Activated CD4-positive, alpha-beta T cell treated with anti-CD3 and anti-CD28 coated beads for 36 hours (primary cell): ENCODE data around the gene MORN1. TPM values are rescaled to one million over a fixed set of nuclear protein-coding genes. Genes with fewer than 3 reads are reported as not detected.
A peak's percentile ranks its signal among the peaks of the same experiment; 100 is the strongest.

Experiments used
- ATAC-seq: fragments of 200-7000 bp; cut with Tn5 transposase; one replicate; pipeline ENCODE4 v1.10.0; 2021; ENCODE audit warnings: mild to moderate bottlenecking, moderate library complexity
- CTCF ChIA-PET: fragments of 350-600 bp; sonication (Branson Sonifier 250); formaldehyde crosslinking; loops from one replicate; lab custom pipeline; 2021; ENCODE audit warnings: antibody characterized with exemption; lab: Charles Lee
- POLR2A ChIA-PET: fragments of 350-600 bp; sonication (Branson Sonifier 250); formaldehyde crosslinking; loops from one replicate; lab custom pipeline; 2021; ENCODE audit warnings: antibody characterized with exemption, inconsistent platforms; lab: Charles Lee
- DNase-seq: peaks from one replicate; pipeline ENCODE4 v3.0.0-alpha.2; 2020
- H3K27ac Mint-ChIP-seq: one replicate; pipeline ENCODE4 v1.8.0; 2021; ENCODE audit warnings: mixed read lengths
- H3K27me3 Mint-ChIP-seq: one replicate; pipeline ENCODE4 v1.8.0; 2021; ENCODE audit warnings: mixed read lengths
- H3K36me3 Mint-ChIP-seq: one replicate; pipeline ENCODE4 v1.8.0; 2021; ENCODE audit warnings: low read depth, mixed read lengths
- H3K4me1 Mint-ChIP-seq: one replicate; pipeline ENCODE4 v1.8.0; 2021; ENCODE audit warnings: mixed read lengths
- H3K4me3 Mint-ChIP-seq: one replicate; pipeline ENCODE4 v1.8.0; 2021; ENCODE audit warnings: mild to moderate bottlenecking, moderate library complexity, mixed read lengths
- H3K9me3 Mint-ChIP-seq: one replicate; pipeline ENCODE4 v1.8.0; 2021; ENCODE audit warnings: low read depth, mixed read lengths
- intact Hi-C, 2 experiments: fragments of 100-400 bp; cut with DNase I in 1 of 2; cut with micrococcal nuclease in 1 of 2; formaldehyde crosslinking; loops; one replicate each; pipeline versions ENCODE4 v1.14.2 to v1.15.1; 2022 to 2024; cut with DNase I, micrococcal nuclease
- total RNA-seq, 2 experiments: library from RNA; stranded (reverse); gene quantifications; one replicate each; pipeline ENCODE4 v1.2.3, GENCODE V29; 2021

MORN1 gene
- total RNA-seq, 2 experiments from 2014 or later: 5.1 to 6.1 TPM

DNA sequence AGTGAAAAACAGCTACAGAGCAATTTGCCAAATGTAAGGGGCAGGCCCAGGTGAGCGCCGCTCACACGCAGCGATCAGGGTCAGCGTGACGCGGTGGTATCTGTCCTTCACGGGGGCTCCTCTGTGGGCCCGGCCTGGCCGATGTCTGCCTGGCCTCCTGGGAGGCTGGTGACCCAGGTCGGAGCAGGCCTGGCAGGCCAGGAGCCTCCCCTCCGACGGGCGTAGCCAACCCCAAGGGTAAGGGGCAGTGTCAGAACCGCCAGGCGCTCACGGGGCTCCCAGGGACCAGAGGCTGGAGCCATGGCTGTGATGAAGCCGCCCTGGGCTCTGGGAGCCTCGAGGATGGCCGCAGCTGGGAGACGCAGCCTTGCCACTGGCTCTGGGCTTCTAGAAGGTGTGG is 72.1 kb downstream of the MORN1 start:
- DNase-seq: no peak
- no peak for ATAC-seq
- ChIA-PET CTCF (interaction anchor here (1.0 kb wide), 1 partner anchor 49 kb away, joined by 3 read pairs; no protein-coding TSS in a partner anchor), POLR2A (no interaction called here)
- H3K9me3 Mint-ChIP-seq: no peaks in the 10 kb centered on the region
- peaks cover 3% of the 10 kb centered on the region for H3K4me1 Mint-ChIP-seq
- intact Hi-C loops: no loop called here
- no peaks in the 10 kb centered on the region for H3K36me3 Mint-ChIP-seq
- H3K27me3 Mint-ChIP-seq: no peaks in the 10 kb centered on the region
- H3K27ac Mint-ChIP-seq: no peak overlapping the region
- H3K4me3 Mint-ChIP-seq: no peak overlapping the region

DNA sequence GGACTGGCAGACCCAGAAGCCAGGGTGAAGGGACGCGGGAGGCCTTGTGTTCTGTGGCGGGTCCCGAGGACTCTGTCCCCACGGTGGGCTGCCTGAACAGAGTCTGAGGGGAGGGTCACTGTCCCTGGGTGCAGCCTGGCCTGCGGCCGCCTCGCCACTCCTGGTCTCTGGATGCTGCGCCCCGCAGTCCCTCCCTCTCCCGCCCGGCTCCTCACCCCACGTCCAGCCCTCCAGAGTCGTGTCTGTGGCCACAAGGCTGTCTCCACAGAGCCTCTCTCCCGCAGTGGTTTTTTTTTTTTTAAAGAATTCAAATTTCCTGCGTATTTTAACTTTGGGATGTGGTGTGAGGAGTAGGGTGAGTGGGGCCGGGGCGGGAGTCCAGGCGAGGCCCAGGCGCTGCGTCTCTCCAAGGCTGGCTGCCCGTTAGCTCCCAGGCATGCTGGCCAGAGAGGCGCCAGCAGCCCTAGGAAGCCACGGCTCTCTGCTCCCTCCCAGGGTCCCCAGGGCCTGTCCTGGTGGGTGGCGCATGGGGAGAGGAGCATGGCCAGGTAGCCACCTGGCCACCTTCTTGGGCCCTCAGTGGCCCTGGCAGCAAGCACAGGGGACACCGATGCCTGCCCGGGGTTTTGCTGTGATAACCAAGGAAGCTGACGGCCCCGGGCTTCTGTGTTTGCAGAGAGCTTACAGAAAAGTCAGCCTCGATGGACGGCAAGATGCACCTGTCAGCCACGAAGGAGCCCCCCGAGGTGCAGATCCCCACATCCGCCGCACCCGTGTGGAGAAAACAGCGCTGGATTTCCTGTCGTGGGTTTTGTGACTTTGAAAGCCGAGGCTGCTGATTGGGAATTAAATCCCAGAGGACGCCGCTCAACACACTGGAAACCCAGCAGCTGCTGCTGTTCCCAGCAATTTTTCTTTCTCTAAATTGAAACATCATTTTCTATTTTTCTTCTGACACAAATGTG is 72.8 kb downstream of the MORN1 start:
- ChIA-PET POLR2A (no interaction called here), CTCF (interaction anchor here (0.6 kb wide), 1 partner anchor 27 kb away, joined by 4 read pairs; no protein-coding TSS in a partner anchor)
- DNase-seq: no peak
- Mint-ChIP-seq H3K4me3 (no peak overlapping the region), H3K27ac (no peak overlapping the region), H3K27me3 (no peaks in the 10 kb centered on the region), H3K4me1 (peaks cover 6% of the 10 kb centered on the region), H3K9me3 (no peaks in the 10 kb centered on the region), H3K36me3 (no peaks in the 10 kb centered on the region)
- no peak for ATAC-seq
- intact Hi-C loops: no loop called here

DNA sequence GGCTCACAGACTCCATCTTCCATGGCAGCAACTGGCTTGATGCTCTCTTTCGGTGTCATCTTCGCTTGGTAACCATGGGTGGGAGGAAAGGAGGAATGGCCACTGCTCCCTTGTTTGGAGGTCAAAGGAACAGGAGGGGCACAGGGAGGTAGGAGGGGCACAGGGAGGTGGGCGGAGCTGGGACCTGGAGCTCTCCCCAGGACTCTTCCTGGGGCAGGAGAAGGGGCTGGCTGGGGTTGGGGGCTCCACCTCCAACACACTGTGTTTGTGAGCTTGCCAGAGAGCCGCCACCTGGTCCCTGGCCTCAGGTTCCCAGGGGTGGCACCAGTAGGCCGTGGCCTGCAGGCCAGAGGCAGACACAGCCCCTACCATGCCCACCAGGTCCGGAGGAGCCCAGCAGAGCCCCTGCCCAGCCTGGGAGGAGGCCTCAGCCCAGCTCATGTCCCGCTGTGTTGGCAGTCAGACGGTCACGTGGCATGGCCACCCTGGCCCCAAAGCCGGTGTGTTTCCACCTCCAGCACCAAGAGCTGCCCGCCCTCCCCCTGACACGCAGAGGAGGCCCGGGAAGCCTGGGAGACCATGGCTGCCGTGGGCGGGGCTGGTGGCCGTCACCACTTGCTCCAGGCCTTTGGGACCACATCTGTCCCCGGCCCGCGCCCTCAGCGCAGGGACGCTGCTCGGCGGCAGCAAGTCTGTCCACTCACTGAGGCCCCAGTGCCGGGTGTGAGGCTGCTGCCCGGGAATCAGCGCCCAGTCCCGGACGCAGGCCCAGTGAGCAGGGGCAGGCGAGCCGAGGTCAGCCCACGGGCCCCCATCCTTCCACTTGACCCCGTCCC is 73.9 kb downstream of the MORN1 start:
- Mint-ChIP-seq H3K36me3 (no peaks in the 10 kb centered on the region), H3K27me3 (no peaks in the 10 kb centered on the region), H3K4me1 (peaks cover 7% of the 10 kb centered on the region), H3K27ac (no peak overlapping the region), H3K9me3 (no peaks in the 10 kb centered on the region), H3K4me3 (no peak overlapping the region)
- POLR2A ChIA-PET: interaction anchor here (0.6 kb wide), 1 partner anchor 65 kb away, joined by 3 read pairs; no protein-coding TSS in a partner anchor
- DNase-seq (no peak), ATAC-seq (no peak)
- intact Hi-C loops: no loop called here
- CTCF ChIA-PET: interaction anchor here (0.6 kb wide), 1 partner anchor 145 kb away, joined by 3 read pairs; no protein-coding TSS in a partner anchor

DNA sequence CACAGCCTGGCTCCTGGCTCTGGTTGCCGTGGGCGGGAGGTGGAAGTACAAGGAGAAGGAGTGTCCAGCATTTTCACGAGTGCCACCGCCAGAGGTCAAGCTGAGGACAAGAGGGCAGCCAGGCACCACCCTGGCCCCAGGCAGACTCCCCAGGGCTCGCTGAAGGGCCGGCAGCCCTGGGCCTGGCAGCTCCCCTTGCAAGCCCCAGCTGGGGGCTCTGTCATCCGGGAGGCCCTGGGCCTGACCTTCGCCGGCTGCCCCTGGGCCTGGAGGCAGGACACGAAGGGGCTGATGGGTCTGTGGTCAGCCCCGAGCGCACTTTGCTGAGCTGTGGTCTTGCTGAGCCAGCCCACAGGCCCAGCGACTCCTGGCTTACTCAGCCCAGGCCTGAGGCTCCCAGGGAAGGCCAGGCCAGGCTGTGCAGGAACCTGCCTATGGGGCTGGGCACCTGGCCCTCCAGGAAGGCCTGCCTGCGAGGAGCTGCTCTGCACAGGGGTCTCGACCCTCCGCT is 74.8 kb downstream of the MORN1 start:
- H3K36me3 Mint-ChIP-seq: no peaks in the 10 kb centered on the region
- ATAC-seq (no peak), DNase-seq (no peak)
- intact Hi-C loops: no loop called here
- ChIA-PET POLR2A (interaction anchor here (0.6 kb wide), 1 partner anchor 64 kb away, joined by 3 read pairs; no protein-coding TSS in a partner anchor), CTCF (interaction anchor here (0.9 to 2.4 kb wide), 5 partner anchors 18 to 117 kb away, joined by 5 to 10 read pairs (median 6); no protein-coding TSS in a partner anchor)
- H3K4me1 Mint-ChIP-seq: peaks cover 9% of the 10 kb centered on the region
- no peak overlapping the region for H3K4me3 Mint-ChIP-seq
- no peaks in the 10 kb centered on the region for H3K9me3 Mint-ChIP-seq
- no peak overlapping the region for H3K27ac Mint-ChIP-seq
- no peaks in the 10 kb centered on the region for H3K27me3 Mint-ChIP-seq

DNA sequence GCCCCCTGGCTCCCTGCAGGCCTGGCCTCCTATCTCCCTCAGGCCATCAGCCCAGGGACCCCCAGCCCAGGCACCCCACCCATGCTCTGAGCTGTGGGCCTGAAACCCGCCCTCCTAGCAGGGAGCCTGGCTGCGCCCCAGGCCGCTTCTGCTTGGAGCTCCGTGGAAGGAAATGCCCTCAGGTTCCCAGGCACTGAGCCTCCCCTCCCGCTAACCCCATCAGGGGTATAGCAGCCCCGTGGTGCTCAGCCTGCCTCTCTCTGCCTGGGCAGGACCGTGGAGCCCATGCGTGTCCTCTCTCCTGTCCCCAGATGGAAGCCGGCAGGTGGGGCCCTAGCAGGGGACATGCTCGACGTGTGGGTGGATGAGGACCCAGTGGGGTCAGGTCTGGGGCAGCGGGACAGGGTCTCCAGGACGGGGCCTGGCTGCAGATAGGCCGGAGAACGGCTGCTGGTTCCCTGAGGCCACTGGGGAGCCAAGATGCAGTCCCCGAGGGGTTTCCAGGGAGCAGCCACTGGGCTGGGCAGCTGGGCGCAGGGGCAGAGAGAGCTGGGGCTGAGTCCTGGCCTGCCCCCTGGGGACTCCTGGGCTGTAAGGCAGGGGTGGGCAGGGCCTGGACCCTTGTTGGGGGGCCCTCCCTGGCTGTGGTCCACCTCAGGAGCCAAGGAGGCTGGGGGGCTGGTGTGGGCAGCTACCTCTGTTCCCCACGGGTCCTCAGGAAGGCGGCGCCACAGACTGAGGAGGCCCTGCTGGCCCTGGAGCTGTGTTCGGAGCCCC is 75.5 kb downstream of the MORN1 start:
- peaks cover 9% of the 10 kb centered on the region for H3K4me1 Mint-ChIP-seq
- intact Hi-C loops: loop anchor here (1.0 to 2.0 kb wide), 5 partner anchors 15 to 121 kb away; no protein-coding TSS in a partner anchor
- no peaks in the 10 kb centered on the region for H3K36me3 Mint-ChIP-seq
- H3K9me3 Mint-ChIP-seq: no peaks in the 10 kb centered on the region
- ATAC-seq (no peak), DNase-seq (no peak)
- ChIA-PET CTCF (interaction anchor here (0.7 to 2.4 kb wide), 8 partner anchors 17 to 116 kb away, joined by 3 to 10 read pairs (median 6); no protein-coding TSS in a partner anchor), POLR2A (no interaction called here)
- peak overlapping the region; percentile 21 for H3K4me3 Mint-ChIP-seq
- H3K27ac Mint-ChIP-seq: peak overlapping the region; percentile 58
- no peaks in the 10 kb centered on the region for H3K27me3 Mint-ChIP-seq

DNA sequence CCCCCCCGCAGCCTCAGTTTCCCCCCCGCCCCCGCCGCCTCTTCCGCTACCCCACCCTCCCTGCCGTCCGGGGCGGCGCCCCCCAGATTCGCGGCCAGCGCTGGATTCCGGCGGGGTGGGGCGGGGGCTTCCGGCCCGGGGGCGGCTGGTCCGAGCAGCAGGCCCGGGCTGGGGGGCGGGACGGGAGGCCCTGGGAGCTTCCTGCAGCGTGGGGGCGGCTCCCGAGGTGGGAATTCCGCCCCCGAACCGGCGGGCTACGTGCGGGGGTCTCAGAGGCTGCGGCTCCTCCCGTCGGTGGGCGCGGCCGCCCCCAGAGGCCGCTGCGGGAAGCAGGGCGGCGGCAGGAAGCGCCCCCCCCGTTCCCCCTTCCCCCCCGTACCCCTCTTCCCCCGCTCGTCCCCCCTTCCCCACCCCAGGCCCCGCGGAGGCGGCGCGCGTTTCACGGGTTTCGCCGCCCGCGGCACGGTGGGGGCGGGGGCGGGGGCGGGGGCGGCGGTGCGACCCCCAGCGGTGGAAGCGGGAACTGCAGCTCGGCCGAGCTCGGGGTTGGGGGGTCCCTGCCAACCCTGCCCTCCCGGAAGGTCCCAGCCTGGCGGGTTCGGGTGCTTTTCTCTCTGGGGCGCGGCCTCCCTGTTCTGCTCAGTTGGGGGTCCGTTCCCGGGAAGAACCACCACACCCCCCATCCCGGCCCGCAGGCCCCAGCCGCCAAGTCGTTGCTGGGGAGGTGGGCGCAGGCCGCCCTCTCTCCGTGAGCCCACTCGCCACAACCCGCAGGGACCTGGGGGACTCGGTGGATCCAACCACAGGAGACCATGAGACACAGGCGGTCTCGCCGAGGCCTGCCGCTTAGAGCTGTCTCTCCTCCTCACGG is 76.3 kb downstream of the MORN1 start:
- peak overlapping the region; percentile 58 for H3K27ac Mint-ChIP-seq
- peaks cover 9% of the 10 kb centered on the region for H3K4me1 Mint-ChIP-seq
- intact Hi-C loops: loop anchor here (1.0 to 2.0 kb wide), 5 partner anchors 14 to 120 kb away; no protein-coding TSS in a partner anchor
- CTCF ChIA-PET: interaction anchor here (0.6 to 2.4 kb wide), 9 partner anchors 16 to 116 kb away, joined by 3 to 10 read pairs (median 5); no protein-coding TSS in a partner anchor
- DNase-seq (peak; percentile 71), ATAC-seq (peak; percentile 20)
- H3K27me3 Mint-ChIP-seq: no peaks in the 10 kb centered on the region
- H3K9me3 Mint-ChIP-seq: no peaks in the 10 kb centered on the region
- POLR2A ChIA-PET: no interaction called here
- H3K4me3 Mint-ChIP-seq: peak overlapping the region; percentile 21
- H3K36me3 Mint-ChIP-seq: no peaks in the 10 kb centered on the region

DNA sequence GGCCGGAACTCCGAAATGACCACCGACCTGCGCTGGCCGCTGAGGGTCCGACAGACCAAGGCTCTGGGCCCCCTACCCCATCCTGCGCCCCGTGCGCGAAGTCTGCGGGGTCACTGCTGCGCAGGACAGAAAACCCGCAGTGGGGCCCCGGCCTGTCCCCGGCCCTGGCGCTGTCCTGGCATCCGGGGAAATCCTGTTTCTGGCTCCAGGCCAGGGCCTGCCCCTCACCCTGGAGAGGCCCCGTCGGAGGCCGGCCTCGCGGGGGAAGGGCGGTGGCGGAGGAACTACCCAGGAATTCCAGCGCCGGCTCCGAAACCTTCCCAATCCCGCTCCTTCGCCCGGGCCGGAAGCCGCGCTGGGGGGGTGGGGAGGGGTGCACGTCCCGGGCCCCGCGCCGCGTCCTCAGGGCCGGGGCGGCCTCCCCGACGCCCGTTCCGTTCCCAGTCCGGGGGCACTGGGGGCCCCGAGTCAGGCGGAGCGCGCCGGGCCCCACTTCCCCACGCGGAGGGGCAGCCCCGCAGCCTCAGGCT is 77.0 kb downstream of the MORN1 start:
- intact Hi-C loops: loop anchor here (2.0 kb wide), 2 partner anchors 14 to 110 kb away; no protein-coding TSS in a partner anchor
- POLR2A ChIA-PET: no interaction called here

DNA sequence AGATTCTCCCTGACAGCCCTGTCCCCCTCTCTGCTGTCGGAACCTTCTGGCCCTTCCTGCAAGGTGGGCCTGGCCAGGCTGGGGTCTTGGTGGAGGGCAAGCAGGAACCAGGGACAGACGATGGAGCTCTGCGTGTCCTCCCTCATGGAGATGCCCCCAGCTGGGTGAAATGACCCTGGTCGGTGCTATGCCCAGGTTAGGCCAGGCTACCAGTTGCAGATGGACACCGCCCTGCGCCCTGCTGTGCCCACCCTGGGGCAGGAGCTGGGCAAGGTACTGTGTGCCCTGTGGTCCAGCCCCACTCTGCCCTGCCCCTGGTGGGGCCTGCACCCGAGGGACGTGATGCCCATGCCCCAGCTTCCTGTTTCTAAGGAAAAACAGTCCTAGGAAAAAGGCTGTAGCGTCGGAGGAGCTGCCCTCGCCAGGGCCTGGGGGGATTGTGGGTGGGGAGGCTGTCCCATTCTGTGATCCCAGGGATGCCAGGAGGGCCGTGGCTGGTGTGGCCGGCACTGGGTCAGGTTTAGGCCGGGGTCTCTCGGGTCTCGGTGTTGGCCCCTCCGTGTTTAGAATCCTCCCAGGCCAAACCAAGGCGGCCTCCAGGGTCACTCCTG is 77.6 kb downstream of the MORN1 start:
- Mint-ChIP-seq H3K27ac (no peak overlapping the region), H3K36me3 (peaks cover under 1% of the 10 kb centered on the region), H3K27me3 (no peaks in the 10 kb centered on the region), H3K4me3 (no peak overlapping the region), H3K4me1 (peaks cover 9% of the 10 kb centered on the region), H3K9me3 (no peaks in the 10 kb centered on the region)
- ATAC-seq (no peak), DNase-seq (no peak)
- POLR2A ChIA-PET: no interaction called here
- CTCF ChIA-PET: interaction anchor here (0.7 to 1.3 kb wide), 2 partner anchors 14 to 118 kb away, joined by 3 to 4 read pairs; no protein-coding TSS in a partner anchor
- intact Hi-C loops: loop anchor here (2.0 kb wide), 2 partner anchors 13 to 109 kb away; no protein-coding TSS in a partner anchor

More for the DNA sequence above, 77.0 kb downstream of the MORN1 start:
- Mint-ChIP-seq H3K4me1 (peaks cover 9% of the 10 kb centered on the region), H3K36me3 (no peaks in the 10 kb centered on the region), H3K4me3 (no peak overlapping the region), H3K27ac (no peak overlapping the region), H3K27me3 (no peaks in the 10 kb centered on the region), H3K9me3 (no peaks in the 10 kb centered on the region)
- ATAC-seq (peak; percentile 17), DNase-seq (peak; percentile 55)
- CTCF ChIA-PET: interaction anchor here (0.7 to 2.4 kb wide), 4 partner anchors 14 to 119 kb away, joined by 3 to 10 read pairs (median 6); no protein-coding TSS in a partner anchor
